ENCODE data around the gene PPM1A. TPM values are rescaled to one million over a fixed set of nuclear protein-coding genes. Genes with fewer than 3 reads are reported as not detected.

Gene PPM1A
- total RNA-seq, 1 experiment from 2014 or later, result 69.3 TPM

DNA sequence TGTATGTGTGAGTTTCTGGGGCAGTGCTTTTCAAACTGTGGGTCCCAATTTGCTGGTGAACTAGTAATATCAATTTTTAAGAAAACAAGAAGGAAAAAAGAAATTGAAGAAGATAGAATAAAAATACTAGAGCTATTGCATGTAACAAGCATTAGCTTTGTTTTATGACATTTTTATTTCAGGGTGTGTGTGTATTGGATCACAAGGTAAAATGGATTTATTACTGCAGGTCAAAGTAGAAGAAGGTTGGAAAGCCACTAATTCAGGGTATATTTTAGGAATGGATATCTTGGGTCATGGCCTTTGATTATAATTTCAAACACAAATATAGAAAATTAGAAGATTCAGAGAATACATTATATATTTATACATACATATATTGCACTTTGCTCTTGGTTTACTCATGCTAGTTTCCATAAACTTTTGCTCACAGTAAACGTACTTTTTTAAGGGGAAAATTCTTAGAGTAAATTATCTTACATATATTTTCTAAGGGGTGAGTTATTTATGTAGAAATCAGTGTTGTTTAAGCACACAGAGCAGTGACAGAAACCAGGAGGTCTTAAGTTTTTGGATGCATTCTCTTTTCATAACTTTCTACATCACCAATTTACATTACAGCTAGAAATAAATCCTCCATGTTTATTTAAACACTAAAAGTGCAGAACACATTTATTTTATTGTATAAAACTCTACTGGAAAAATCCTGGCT lies 34.5 kb upstream of the PPM1A start:
- no peak overlapping the region for H3K27ac ChIP-seq (ENCODE audit: low read length)
- no peaks in the 10 kb centered on the region for H3K36me3 ChIP-seq (ENCODE audit: low read depth, low read length)
- H3K4me2 ChIP-seq (ENCODE audit: low read length), result no peak overlapping the region
- 0 out of 2 replicates have a peak, but pooled peaks cover 3% of the 10 kb centered on the region for H3K9me2 ChIP-seq (replicated peaks; ENCODE audit: low read length)
- H3K4me1 ChIP-seq (ENCODE audit: insufficient read depth, low read length), result no peaks in the 10 kb centered on the region
- no peak overlapping the region for H3K4me3 ChIP-seq (ENCODE audit: low read length)
- H3K9ac ChIP-seq (ENCODE audit: low read length), result no peak overlapping the region
- no TSS peak for BruUV-seq (replicated peaks)
- H3K27me3 ChIP-seq (ENCODE audit: low read length), result no peaks in the 10 kb centered on the region
- no peaks in the 10 kb centered on the region for H4K20me1 ChIP-seq (ENCODE audit: low read length)
- intact Hi-C loops (cut with micrococcal nuclease), result no loop called here
- no peak overlapping the region for H2AFZ ChIP-seq (ENCODE audit: low read length)
- no peak for DNase-seq
- ChIA-PET CTCF (no interaction called here), POLR2A (ENCODE audit: unreplicated experiment) (no interaction called here)
- TF ChIP-seq EZH2 (IDR thresholded peaks at IDR 0.05; ENCODE audit: low read length, unreplicated experiment) (no peak), EZH2phosphoT487 (IDR thresholded peaks at IDR 0.05; ENCODE audit: borderline replicate concordance, low read length) (no peak)
- TF ChIP-seq, protein P1, sequence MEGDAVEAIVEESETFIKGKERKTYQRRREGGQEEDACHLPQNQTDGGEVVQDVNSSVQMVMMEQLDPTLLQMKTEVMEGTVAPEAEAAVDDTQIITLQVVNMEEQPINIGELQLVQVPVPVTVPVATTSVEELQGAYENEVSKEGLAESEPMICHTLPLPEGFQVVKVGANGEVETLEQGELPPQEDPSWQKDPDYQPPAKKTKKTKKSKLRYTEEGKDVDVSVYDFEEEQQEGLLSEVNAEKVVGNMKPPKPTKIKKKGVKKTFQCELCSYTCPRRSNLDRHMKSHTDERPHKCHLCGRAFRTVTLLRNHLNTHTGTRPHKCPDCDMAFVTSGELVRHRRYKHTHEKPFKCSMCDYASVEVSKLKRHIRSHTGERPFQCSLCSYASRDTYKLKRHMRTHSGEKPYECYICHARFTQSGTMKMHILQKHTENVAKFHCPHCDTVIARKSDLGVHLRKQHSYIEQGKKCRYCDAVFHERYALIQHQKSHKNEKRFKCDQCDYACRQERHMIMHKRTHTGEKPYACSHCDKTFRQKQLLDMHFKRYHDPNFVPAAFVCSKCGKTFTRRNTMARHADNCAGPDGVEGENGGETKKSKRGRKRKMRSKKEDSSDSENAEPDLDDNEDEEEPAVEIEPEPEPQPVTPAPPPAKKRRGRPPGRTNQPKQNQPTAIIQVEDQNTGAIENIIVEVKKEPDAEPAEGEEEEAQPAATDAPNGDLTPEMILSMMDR (conservative IDR thresholded peaks at IDR 0.05; ENCODE audit: low read depth, low read length), result no peak
- H3F3A ChIP-seq (ENCODE audit: low read length, unreplicated experiment), result no peaks in the 10 kb centered on the region
- no peaks in the 10 kb centered on the region for H3K9me3 ChIP-seq (ENCODE audit: low read length)
- ATAC-seq, result no peak
- H3K79me2 ChIP-seq (ENCODE audit: low read length), result no peaks in the 10 kb centered on the region

DNA sequence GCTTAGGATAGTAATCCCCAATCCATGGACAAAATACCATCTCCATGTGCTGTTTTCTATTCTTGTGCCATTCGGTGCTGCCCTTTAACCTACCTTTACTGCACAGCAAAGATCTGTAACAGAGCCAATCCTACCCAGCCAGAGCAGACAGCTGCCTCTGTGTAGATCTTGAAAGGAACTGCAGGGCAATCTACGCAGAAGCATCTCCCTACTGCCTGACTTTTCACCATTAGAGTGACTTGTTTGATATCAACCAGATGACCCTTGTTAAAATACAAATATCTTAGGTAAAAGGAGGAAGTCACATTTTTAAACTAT lies 33.9 kb upstream of the PPM1A start:
- CTCF ChIA-PET, result no interaction called here
- Histone ChIP-seq H2AFZ (ENCODE audit: low read length) (no peak overlapping the region), H3K27me3 (ENCODE audit: low read length) (no peaks in the 10 kb centered on the region), H3F3A (ENCODE audit: low read length, unreplicated experiment) (no peaks in the 10 kb centered on the region), H3K36me3 (ENCODE audit: low read depth, low read length) (no peaks in the 10 kb centered on the region), H3K9me3 (ENCODE audit: low read length) (no peaks in the 10 kb centered on the region), H3K9me2 (replicated peaks; ENCODE audit: low read length) (0 out of 2 replicates have a peak, but pooled peaks cover 3% of the 10 kb centered on the region), H3K79me2 (ENCODE audit: low read length) (no peaks in the 10 kb centered on the region), H3K4me3 (ENCODE audit: low read length) (no peak overlapping the region), H3K4me1 (ENCODE audit: insufficient read depth, low read length) (no peaks in the 10 kb centered on the region), H3K9ac (ENCODE audit: low read length) (no peak overlapping the region), H4K20me1 (ENCODE audit: low read length) (no peaks in the 10 kb centered on the region), H3K27ac (ENCODE audit: low read length) (no peak overlapping the region), H3K4me2 (ENCODE audit: low read length) (no peak overlapping the region)
- no peak for DNase-seq
- no peak for ATAC-seq
- TF ChIP-seq, protein P1 (conservative IDR thresholded peaks at IDR 0.05; ENCODE audit: low read depth, low read length), result no peak
- TF ChIP-seq EZH2 (IDR thresholded peaks at IDR 0.05; ENCODE audit: low read length, unreplicated experiment) (no peak), EZH2phosphoT487 (IDR thresholded peaks at IDR 0.05; ENCODE audit: borderline replicate concordance, low read length) (no peak)
- intact Hi-C loops (cut with micrococcal nuclease), result no loop called here
- POLR2A ChIA-PET (ENCODE audit: unreplicated experiment), result no interaction called here
- BruUV-seq (replicated peaks), result no TSS peak

GRCh38 chr14:60215520-60216420 lies 33.3 kb upstream of the PPM1A start:
- TF ChIP-seq, protein P1 (conservative IDR thresholded peaks at IDR 0.05; ENCODE audit: low read depth, low read length), result no peak
- TF ChIP-seq EZH2phosphoT487 (IDR thresholded peaks at IDR 0.05; ENCODE audit: borderline replicate concordance, low read length) (no peak), EZH2 (IDR thresholded peaks at IDR 0.05; ENCODE audit: low read length, unreplicated experiment) (no peak)
- no peak for DNase-seq
- H3K9ac ChIP-seq (ENCODE audit: low read length), result no peak overlapping the region
- intact Hi-C loops (cut with micrococcal nuclease), result no loop called here
- H3K4me1 ChIP-seq (ENCODE audit: insufficient read depth, low read length), result no peaks in the 10 kb centered on the region
- no peak overlapping the region for H3K27ac ChIP-seq (ENCODE audit: low read length)
- no peak overlapping the region for H3K4me2 ChIP-seq (ENCODE audit: low read length)
- ChIA-PET POLR2A (ENCODE audit: unreplicated experiment) (no interaction called here), CTCF (no interaction called here)
- H3K9me2 ChIP-seq (replicated peaks; ENCODE audit: low read length), result 0 out of 2 replicates have a peak, but pooled peaks cover 3% of the 10 kb centered on the region
- ATAC-seq, result no peak
- no peaks in the 10 kb centered on the region for H3K79me2 ChIP-seq (ENCODE audit: low read length)
- no peaks in the 10 kb centered on the region for H3K36me3 ChIP-seq (ENCODE audit: low read depth, low read length)
- H4K20me1 ChIP-seq (ENCODE audit: low read length), result no peaks in the 10 kb centered on the region
- H3F3A ChIP-seq (ENCODE audit: low read length, unreplicated experiment), result no peaks in the 10 kb centered on the region
- no peaks in the 10 kb centered on the region for H3K27me3 ChIP-seq (ENCODE audit: low read length)
- no TSS peak for BruUV-seq (replicated peaks)
- H3K9me3 ChIP-seq (ENCODE audit: low read length), result no peaks in the 10 kb centered on the region
- no peak overlapping the region for H2AFZ ChIP-seq (ENCODE audit: low read length)
- no peak overlapping the region for H3K4me3 ChIP-seq (ENCODE audit: low read length)

All from PC-3 (cell line).